ENCODE measurements around the gene LHFPL2.
A peak's percentile ranks its signal among the peaks of the same experiment; 100 is the strongest.
"Not testable (repeated sequence)": the region's sequence is repeated elsewhere in the genome, so short reads cannot be mapped to it uniquely, and the experiment has no call there.

Gene LHFPL2

GRCh38 chr5:78648359-78649210 is at the start of gene LHFPL2:
Gene LHFPL2, minus strand, starts transcription at chr5:78648772. Its CDS starts 138,559 bp downstream, at chr5:78510213.
- FAIRE-seq, result no peak

GRCh38 chr5:78696637-78697036 is 48.1 kb upstream of the LHFPL2 start:
- no peak for FAIRE-seq

- FAIRE-seq, result not testable (repeated sequence)
Measured at GRCh38 chr5:78696052-78696451, 47.5 kb upstream of the LHFPL2 start.

GRCh38 chr5:78693339-78693738 is 44.8 kb upstream of the LHFPL2 start:
- FAIRE-seq, result no peak

- FAIRE-seq, result no peak
Measured at GRCh38 chr5:78691084-78691960, 42.8 kb upstream of the LHFPL2 start.

GRCh38 chr5:78690253-78690972 is 41.8 kb upstream of the LHFPL2 start:
- no peak for FAIRE-seq

- FAIRE-seq, result no peak
Measured at GRCh38 chr5:78689540-78690252, 41.1 kb upstream of the LHFPL2 start.

GRCh38 chr5:78687514-78687913 is 38.9 kb upstream of the LHFPL2 start:
- not testable (repeated sequence) for FAIRE-seq

- not testable (repeated sequence) for FAIRE-seq
Measured at GRCh38 chr5:78683905-78684304, 35.3 kb upstream of the LHFPL2 start.

- FAIRE-seq, result peak; percentile 89
Measured at GRCh38 chr5:78679905-78680304, 31.3 kb upstream of the LHFPL2 start.

GRCh38 chr5:78677777-78678668 is 29.5 kb upstream of the LHFPL2 start:
- FAIRE-seq, result no peak

GRCh38 chr5:78675956-78676730 is 27.6 kb upstream of the LHFPL2 start:
- FAIRE-seq, result no peak

GRCh38 chr5:78673827-78674226 is 25.3 kb upstream of the LHFPL2 start:
- FAIRE-seq, result not testable (repeated sequence)

GRCh38 chr5:78672154-78672553 is 23.6 kb upstream of the LHFPL2 start:
- no peak for FAIRE-seq

- FAIRE-seq, result no peak
Measured at GRCh38 chr5:78671609-78672008, 23.0 kb upstream of the LHFPL2 start.

- no peak for FAIRE-seq
Measured at GRCh38 chr5:78670701-78671269, 22.2 kb upstream of the LHFPL2 start.

- FAIRE-seq, result no peak
Measured at GRCh38 chr5:78669331-78669730, 20.8 kb upstream of the LHFPL2 start.

GRCh38 chr5:78667461-78668103 is 19.0 kb upstream of the LHFPL2 start:
- FAIRE-seq, result no peak

- not testable (repeated sequence) for FAIRE-seq
Measured at GRCh38 chr5:78666975-78667374, 18.4 kb upstream of the LHFPL2 start.

GRCh38 chr5:78666041-78666444 is 17.5 kb upstream of the LHFPL2 start:
- FAIRE-seq, result no peak

Measured in G401.6 (cell line).